HepG2 (cell line): ENCODE data around the gene USP7. TPM values are rescaled to one million over a fixed set of nuclear protein-coding genes. Genes with fewer than 3 reads are reported as not detected.

Source experiments
- CEBPZ ChIP-seq: IDR thresholded peaks from 2 replicates; pipeline ENCODE4 v1.6.1; 2012; ENCODE audit warnings: low read length, improper control_type of control experiment
- GPBP1L1 ChIP-seq: sonication (generic); formaldehyde crosslinking; IDR thresholded peaks from 2 replicates; pipeline ENCODE4 v1.5.0; 2020; ENCODE audit warnings: mild to moderate bottlenecking, missing genetic modification reagents
- ISX ChIP-seq: sonication (generic); formaldehyde crosslinking; conservative IDR thresholded peaks from 2 replicates; pipeline ENCODE4 v1.5.0; 2020; ENCODE audit warnings: missing genetic modification reagents
- ONECUT2 ChIP-seq: sonication (generic); formaldehyde crosslinking; IDR thresholded peaks from 2 replicates; pipeline ENCODE4 v1.4.0; 2020; ENCODE audit warnings: missing genetic modification reagents
- PHF5A ChIP-seq: IDR thresholded peaks from one replicate; pipeline ENCODE4 v1.6.1; 2018; ENCODE audit warnings: low read depth, missing genetic modification reagents; ENCODE audit not compliant: unreplicated experiment
- REL ChIP-seq: sonication (generic); formaldehyde crosslinking; conservative IDR thresholded peaks from 2 replicates; pipeline ENCODE4 v1.8.0; 2022; ENCODE audit warnings: mild to moderate bottlenecking, missing genetic modification reagents, moderate library complexity
- RFXAP ChIP-seq: sonication (generic); formaldehyde crosslinking; IDR thresholded peaks from 2 replicates; pipeline ENCODE4 v1.4.0; 2020; ENCODE audit warnings: missing genetic modification reagents, borderline replicate concordance
- SIX1 ChIP-seq: sonication (generic); formaldehyde crosslinking; IDR thresholded peaks from 2 replicates; pipeline ENCODE4 v1.4.0; 2020; ENCODE audit warnings: missing genetic modification reagents, borderline replicate concordance
- TCF7L2 ChIP-seq: IDR thresholded peaks from 2 replicates; pipeline ENCODE4 v1.6.1; 2011; ENCODE audit warnings: mild to moderate bottlenecking, low read depth, low read length, moderate library complexity
- ZC3H13 ChIP-seq: sonication (generic); formaldehyde crosslinking; IDR thresholded peaks from 2 replicates; pipeline ENCODE4 v1.8.1; 2023; ENCODE audit warnings: mild to moderate bottlenecking, missing genetic modification reagents, moderate library complexity
- ZNF609 ChIP-seq: sonication (generic); formaldehyde crosslinking; IDR thresholded peaks from 2 replicates; pipeline ENCODE4 v1.4.0; 2020; ENCODE audit warnings: mild to moderate bottlenecking, missing genetic modification reagents, borderline replicate concordance
- ZNF800 ChIP-seq: sonication (generic); formaldehyde crosslinking; IDR thresholded peaks from 2 replicates; pipeline ENCODE4 v1.4.0; 2020; ENCODE audit warnings: missing genetic modification reagents
- ZUFSP ChIP-seq: sonication (generic); formaldehyde crosslinking; IDR thresholded peaks from 2 replicates; pipeline ENCODE4 v1.9.0; 2021; ENCODE audit warnings: missing genetic modification reagents, mild to moderate bottlenecking, borderline replicate concordance
- polyA plus RNA-seq, 8 experiments: library from polyadenylated mRNA; depleted of rRNA in 3 of 8; stranded (reverse) in 7 of 8; unstranded in 1 of 8; fragments of >200 nt; fragmentation: Illumina TruSeq in 4 of 8; extraction: Trizol in 4 of 8; gene quantifications; 2 replicates each; pipeline versions ENCODE4 v1.2.1 to v1.2.3, GENCODE V29; 2011 to 2016; ENCODE audit warnings: low read depth in 4 of 8, missing spikeins in 1 of 8, mixed read lengths in 1 of 8; ENCODE audit not compliant: insufficient read depth in 1 of 8
- total RNA-seq, 5 experiments: library from RNA; depleted of rRNA; stranded (reverse); fragments of >200 nt; fragmentation: Illumina TruSeq; extraction: Trizol; gene quantifications; 2 replicates each; pipeline ENCODE4 v1.2.3, GENCODE V29; 2016; ENCODE audit warnings: low read depth in 1 of 5

Gene USP7
- total and polyA plus RNA-seq, 2 of the 13 experiments (the other 11 are each of a cell fraction or from before 2014, with no cell fraction given): 52.5 to 173 TPM

- TF ChIP-seq PHF5A (no peak), ONECUT2 (0 out of 2 replicates have a peak, but pooled peaks have one; percentile 10), RFXAP (CRISPR knock-in tag) (no peak), CEBPZ (no peak), GPBP1L1 (CRISPR knock-in tag) (no peak), ZNF800 (CRISPR knock-in tag) (no peak), REL (CRISPR knock-in tag) (peak; percentile 69; the same call in 1 of the 2 replicates), SIX1 (CRISPR knock-in tag) (no peak; the same call in 1 of the 2 replicates), ISX (CRISPR knock-in tag) (no peak), ZNF609 (CRISPR knock-in tag) (no peak; the same call in 1 of the 2 replicates), ZC3H13 (CRISPR knock-in tag) (no peak), TCF7L2 (no peak), ZUFSP (CRISPR knock-in tag) (no peak)
Observed at GRCh38 chr16:8868416-8869211, 95.1 kb downstream of the USP7 start, which contains the start of gene CARHSP1 (continued).
